Erythroblast (primary cell): Measurements from ENCODE around the gene NBEAL2.

Experiments
- GATA1 ChIP-seq: IDR thresholded peaks from 2 replicates; pipeline ENCODE4 v1.6.1; 2011; ENCODE audit warnings: low read depth, mild to moderate bottlenecking, control low read depth, low read length, moderate library complexity
- POLR2A ChIP-seq: IDR thresholded peaks from 2 replicates; pipeline ENCODE4 v1.6.1; 2011; ENCODE audit warnings: mild to moderate bottlenecking, low read length

GRCh38 chr3:46931631-46932331 lies 47.7 kb upstream of the NBEAL2 start:
- TF ChIP-seq POLR2A (no peak), GATA1 (no peak)
